Measurements from ENCODE around the gene LGALS9.
"Not testable (repeated sequence)": the region's sequence is repeated elsewhere in the genome, so short reads cannot be mapped to it uniquely, and the experiment has no call there.

Gene LGALS9

GRCh38 chr17:27655525-27656111 is 24.6 kb downstream of the LGALS9 start:
- not testable (repeated sequence) for DNase-seq

DNA sequence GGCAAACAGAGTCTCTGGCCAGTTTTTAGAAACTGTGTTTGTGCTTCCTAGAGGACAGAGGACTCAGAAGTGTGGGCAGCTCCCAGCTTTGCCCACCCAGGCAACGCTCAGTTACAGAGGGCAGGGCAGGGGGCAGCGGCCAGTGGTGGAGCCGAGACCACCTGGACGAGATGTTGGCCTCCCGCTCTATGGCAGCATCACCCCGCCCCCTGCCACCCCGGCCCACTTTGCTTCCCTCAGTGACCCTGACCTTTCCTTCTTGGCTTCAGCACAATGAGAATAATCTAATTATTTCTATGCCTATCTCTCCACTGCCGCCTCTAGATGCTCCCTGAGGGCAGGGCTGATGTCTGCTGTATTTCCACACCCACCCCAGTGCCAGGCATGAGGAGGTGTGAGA is 25.6 kb downstream of the LGALS9 start:
- DNase-seq: not testable (repeated sequence)

- peak; percentile 16 for DNase-seq
Observed at GRCh38 chr17:27657620-27658019, 26.6 kb downstream of the LGALS9 start.

GRCh38 chr17:27659683-27660082 is 28.7 kb downstream of the LGALS9 start:
- DNase-seq: no peak

DNA sequence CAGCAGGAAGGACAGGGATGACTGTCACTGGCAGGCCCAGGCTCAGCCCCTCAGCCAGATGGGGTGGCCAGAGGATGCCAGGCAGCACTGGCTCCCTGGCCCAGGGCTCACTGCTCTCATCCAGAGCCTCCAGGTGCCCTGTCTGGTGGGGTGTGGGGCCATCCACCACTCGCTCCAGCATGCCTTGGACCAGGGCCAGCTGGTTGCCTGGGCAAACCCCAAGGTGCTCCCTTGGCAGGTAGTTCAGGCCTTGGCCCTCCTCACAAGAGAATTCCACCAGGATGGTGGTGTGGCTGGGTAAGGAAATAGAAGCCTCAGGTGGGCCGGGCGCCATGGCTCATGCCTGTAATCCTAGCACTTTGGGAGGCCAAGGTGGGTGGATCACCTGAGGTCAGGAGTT is 29.4 kb downstream of the LGALS9 start:
- DNase-seq: no peak

- no peak for DNase-seq
Observed at GRCh38 chr17:27663936-27664605, 33.1 kb downstream of the LGALS9 start.

DNA sequence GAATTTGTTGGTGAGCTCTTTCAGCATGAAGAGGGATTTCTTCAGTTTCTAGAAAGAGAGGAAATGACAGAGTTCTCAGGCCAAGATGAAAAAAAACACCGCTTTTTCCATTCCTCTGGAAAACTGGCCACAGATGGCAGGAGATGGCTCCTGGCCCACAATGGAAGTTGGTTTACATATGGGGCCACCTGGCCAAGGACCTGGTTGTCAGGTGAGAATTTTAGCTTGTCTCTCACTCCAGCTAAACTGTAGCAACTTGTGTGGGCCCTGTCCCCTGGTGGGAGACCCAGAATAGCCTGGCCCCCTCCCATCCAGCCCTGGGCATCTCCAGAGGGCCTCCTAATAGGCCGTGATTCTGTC is 33.6 kb downstream of the LGALS9 start:
- no peak for DNase-seq

- DNase-seq: no peak
Observed at GRCh38 chr17:27665549-27665948, 34.6 kb downstream of the LGALS9 start.

- DNase-seq: not testable (repeated sequence)
Observed at GRCh38 chr17:27666270-27666669, 35.3 kb downstream of the LGALS9 start.

DNA sequence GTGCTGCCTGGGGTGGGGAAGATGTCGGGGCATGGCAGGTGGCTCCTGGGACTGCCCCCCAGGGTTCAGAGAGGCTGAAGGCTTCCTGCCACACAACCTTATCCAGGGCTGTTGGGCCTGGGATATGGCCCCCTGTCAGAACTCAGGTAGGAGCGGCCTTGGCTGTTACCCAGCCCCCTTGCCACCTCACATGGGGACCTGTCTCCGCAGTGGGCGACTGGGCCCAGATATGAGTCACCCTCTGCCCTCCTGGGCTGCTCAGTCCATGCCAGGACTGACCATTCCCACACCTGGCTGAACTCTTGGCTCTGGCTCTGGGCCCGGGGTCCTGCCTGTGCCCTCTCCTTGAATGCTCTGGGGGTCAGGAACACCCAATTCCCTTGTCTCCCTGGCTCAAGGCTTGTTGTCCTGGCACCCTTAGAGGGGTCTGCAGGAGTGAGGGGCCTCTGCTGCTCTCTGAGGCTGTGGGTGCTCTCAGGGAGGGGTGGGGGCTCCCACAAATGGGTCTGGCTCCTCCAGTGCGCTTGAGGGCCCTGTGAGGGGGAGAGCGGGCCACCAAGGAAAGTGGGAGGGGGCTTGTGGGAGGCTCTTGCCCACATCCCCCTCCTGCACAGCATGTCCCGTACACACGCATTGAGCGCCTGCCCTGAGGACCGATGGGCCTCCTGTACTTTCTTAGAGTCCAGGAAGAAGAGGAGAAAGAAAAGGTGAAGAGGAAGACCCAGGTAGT is 36.0 kb downstream of the LGALS9 start:
- no peak for DNase-seq

DNA sequence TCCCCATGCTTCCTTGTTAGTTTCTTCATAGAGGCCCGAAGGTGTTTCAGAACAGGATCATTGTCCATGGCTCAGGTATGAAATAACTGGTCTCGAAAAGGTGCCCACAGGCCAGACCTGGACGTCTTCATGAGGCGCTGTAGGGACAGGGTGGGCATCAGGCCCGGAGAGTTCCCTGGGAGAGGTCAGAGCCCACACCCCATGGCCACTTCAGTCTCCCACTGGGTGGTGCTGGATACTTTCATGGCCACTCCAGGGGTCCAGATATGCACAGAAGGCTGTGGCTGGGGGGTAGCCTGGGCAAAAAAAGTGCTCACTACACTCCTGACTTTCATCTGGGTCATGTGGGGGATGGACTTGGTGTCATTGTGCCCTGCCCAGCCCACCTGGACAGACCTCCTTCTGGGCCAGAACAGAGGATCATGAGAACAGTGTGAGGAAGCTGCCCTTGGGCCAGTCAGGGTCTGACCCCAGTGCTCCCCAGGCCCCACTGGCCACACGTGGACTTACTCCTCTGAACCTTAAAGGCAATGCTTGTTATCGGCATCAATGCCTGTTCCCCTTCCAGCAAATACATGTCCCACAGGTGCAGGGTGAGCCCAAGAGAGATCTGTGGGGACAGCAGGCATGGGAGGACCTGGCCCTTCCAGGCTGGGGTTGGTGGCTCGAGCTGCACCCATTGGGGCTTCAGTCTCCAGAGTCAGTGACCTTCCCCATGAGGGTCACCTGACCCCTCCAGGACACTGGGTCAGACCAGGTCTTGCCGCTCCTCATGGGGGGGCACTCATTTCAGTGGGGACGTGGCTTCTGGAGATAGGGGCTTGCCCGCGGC is 36.9 kb downstream of the LGALS9 start:
- no peak for DNase-seq

DNA sequence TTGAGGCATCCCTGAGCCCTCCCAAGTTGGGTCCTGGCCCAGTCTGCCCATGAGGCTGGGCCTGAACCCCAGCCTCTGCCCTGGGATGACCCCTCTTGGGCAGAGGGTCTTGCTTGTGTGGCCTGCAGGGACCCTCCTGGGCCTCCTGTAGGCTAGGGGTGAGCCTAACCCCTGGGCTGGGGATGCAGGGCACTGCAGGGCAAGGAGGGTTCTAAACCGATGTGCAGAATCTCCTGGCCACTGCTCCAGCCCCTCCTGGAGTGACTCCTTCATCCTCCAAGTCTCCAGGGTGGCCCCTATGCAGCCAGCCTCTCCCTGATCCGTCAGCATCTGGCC is 37.5 kb downstream of the LGALS9 start:
- no peak for DNase-seq

- no peak for DNase-seq
Observed at GRCh38 chr17:27669136-27669535, 38.1 kb downstream of the LGALS9 start.

- no peak for DNase-seq
Observed at GRCh38 chr17:27669850-27670249, 38.9 kb downstream of the LGALS9 start.

GRCh38 chr17:27670791-27671590 is 40.0 kb downstream of the LGALS9 start:
- DNase-seq: no peak

DNA sequence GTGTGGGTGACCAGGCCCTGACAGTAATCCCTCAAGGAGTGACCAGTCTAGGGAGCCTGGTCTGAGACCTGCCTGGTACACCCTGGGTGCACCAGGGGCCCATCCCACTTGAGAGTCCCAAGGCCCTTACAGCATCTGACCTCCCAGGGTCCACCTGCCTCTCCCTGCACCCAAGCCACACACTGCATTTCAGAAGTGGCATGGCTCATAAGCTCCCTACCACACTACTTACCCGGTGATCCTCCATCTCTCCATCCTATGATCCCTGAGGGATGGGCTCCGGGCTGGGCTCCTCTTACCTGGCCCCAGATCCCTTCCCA is 40.6 kb downstream of the LGALS9 start:
- no peak for DNase-seq

GRCh38 chr17:27671977-27672480 is 41.0 kb downstream of the LGALS9 start:
- not testable (repeated sequence) for DNase-seq

DNA sequence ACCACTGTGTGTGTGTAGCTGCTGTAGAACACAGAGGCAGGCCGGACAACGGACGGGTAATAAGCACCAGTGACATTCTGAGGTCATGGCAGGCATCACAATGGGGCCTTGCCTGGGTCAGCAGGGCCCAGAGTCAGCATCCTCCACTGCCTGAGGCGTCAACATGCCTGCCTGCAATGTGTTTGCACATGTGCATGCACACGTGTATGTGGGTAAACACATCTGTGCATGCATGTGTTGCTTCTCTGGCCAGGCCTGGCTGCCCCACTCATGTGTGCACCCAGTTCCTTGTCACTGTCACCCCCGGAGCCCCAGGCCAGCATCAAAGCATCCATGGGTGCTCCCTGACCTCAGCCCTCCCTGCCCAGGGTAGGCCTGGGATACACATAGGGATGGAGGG is 43.3 kb downstream of the LGALS9 start:
- DNase-seq: no peak

GRCh38 chr17:27677191-27677590 is 46.2 kb downstream of the LGALS9 start:
- no peak for DNase-seq

DNA sequence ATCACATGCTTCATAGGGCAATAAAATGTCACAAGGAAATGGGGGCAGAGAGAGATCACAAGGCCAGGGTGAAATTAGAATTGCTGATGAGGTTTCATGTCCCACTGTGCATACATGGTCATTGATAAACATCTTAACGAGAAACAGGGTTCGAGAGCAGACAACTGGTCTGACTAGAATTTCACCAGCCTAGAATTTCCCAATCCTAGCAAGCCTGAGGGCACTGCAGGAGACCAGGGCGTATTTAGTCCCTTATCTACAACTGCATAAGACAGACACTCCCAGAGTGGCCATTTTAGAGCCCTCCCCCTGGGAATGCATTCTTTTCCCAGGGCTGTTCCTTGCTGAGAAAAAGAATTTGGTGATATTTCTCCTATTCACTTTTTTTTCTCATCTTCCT is 55.3 kb downstream of the LGALS9 start:
- not testable (repeated sequence) for DNase-seq

DNA sequence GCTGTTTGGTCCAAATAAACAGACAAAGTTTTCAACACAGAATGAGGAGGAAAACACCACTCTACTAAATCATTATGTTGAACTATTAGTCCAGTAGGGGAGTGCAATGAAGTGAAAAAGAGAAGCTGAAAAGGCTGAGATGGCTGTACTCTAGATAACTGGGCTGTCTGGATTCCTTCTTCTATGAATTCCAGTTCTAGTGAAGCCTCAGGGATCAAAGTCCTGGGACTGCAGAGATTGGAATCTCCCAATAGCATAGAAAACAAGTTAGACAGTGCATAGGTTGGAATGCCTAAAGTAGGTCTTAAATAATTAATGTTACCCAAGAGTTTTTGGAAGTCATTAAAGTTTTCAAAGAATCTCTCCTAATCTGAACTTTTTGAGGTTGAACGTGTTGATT is 59.9 kb downstream of the LGALS9 start:
- DNase-seq: no peak

DNA sequence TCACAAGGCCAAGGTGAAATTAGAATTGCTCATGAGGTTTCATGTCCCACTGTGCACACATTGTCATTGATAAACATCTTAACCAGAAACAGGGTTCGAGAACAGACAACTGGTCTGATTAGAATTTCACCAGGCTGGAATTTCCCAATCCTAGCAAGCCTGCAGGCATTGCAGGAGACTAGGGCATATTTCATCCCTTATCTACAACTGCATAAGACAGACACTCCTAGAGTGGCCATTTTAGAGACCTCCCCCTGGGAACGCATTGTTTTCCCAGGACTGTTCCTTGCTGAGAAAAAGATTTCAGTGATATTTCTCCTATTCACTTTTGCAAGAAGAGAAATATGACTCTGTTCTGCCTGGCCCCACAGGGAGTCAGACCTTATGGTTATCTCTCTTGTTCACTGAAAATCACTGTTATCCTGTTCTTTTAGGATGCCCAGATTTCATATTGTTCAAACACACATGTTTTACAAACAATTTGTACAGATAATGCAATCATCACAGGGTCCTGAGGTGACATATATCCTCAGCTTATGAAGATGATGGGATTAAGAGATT is 64.3 kb downstream of the LGALS9 start:
- DNase-seq: not testable (repeated sequence)

Measured in RPMI8226 (cell line).